ENCODE results near the gene FAM204A.

Gene FAM204A

DNA sequence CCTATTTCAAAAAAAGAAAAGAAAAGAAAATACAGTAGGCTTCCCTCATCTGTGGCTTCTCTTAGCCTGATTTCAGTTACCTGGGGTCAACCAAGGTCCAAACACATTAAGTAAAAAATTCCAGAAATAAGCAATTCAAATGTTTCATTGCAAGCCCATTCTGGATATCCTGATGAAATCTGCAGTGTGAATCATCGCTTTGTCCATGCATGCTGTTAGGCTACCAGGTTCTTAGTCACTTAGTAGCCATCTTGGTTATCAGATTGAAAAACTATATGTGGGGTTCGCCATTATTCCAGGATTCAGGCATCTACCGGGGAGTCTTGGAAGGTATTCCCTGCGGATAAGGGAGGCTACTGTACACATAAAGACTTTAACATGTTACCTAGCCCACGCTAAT, 991 bp upstream of the FAM204A start:
- TF ChIP-seq, protein P1, sequence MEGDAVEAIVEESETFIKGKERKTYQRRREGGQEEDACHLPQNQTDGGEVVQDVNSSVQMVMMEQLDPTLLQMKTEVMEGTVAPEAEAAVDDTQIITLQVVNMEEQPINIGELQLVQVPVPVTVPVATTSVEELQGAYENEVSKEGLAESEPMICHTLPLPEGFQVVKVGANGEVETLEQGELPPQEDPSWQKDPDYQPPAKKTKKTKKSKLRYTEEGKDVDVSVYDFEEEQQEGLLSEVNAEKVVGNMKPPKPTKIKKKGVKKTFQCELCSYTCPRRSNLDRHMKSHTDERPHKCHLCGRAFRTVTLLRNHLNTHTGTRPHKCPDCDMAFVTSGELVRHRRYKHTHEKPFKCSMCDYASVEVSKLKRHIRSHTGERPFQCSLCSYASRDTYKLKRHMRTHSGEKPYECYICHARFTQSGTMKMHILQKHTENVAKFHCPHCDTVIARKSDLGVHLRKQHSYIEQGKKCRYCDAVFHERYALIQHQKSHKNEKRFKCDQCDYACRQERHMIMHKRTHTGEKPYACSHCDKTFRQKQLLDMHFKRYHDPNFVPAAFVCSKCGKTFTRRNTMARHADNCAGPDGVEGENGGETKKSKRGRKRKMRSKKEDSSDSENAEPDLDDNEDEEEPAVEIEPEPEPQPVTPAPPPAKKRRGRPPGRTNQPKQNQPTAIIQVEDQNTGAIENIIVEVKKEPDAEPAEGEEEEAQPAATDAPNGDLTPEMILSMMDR (conservative IDR thresholded peaks at IDR 0.05), result no peak
- TF ChIP-seq ZFX (IDR thresholded peaks at IDR 0.05), result no peak
- no peak overlapping the region for H3K27ac ChIP-seq

DNA sequence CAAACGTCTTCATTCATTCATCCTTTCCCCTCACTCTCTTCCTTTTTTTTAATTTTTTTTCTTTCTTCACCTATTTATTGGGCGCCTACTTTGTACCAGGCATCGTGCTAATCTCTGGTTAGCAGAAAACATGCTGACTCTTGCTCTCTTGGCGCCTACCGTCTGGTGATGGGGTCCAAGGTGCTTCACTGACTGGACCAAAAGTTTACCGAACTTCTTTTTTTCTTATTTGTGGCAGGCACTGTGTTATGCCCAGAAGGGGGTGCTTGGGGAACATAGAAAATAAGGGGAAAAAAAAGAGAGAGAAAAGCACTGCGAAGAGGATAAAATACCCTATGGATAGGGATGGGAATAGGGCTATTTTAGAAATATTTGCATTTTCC, 505 bp upstream of the FAM204A start:
- H3K27ac ChIP-seq, result peak overlapping the region; percentile 87
- TF ChIP-seq ZFX (IDR thresholded peaks at IDR 0.05), result no peak
- TF ChIP-seq, protein P1 (conservative IDR thresholded peaks at IDR 0.05), result no peak

DNA sequence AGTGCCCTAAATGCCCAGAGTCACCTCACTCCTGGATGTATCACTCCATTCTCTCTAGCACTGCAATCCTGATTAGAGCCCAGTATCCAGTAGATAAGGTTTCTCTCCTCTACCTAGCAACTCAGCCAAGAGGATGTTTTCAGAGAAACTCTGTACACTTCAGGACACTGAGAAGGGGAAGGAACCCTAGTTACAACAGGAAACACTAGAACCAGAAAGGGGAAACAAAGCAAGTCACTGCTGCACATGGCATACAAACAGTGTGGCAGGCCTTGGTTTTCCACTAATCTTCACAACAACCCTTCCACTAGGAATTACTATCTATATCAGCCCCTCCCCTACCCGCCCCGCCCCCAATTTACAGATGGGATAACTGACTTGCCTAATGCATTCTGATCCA, 1.6 kb downstream of the FAM204A start:
- no peak overlapping the region for H3K27ac ChIP-seq
- TF ChIP-seq, protein P1 (conservative IDR thresholded peaks at IDR 0.05), result no peak
- TF ChIP-seq ZFX (IDR thresholded peaks at IDR 0.05), result no peak

DNA sequence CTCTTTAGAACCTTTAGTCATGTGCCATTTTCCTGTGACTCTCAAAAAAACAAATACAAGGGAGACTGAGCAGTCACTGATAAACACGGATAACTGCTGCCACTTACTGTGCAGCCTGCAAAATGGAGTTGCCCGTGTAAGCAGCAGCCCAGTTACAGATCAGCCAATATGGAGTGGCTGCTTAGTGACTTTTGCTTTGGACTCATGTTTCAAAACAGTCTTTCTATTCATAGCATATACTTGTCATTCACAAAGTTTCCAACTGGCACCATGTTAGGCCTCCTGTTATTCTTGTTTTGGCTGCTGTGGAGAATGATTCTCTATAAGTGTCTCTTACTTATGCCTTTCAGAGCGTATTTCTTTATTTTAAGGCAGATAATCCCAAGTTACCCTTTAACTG, 3.0 kb downstream of the FAM204A start:
- TF ChIP-seq, protein P1 (conservative IDR thresholded peaks at IDR 0.05), result no peak
- H3K27ac ChIP-seq, result no peak overlapping the region

DNA sequence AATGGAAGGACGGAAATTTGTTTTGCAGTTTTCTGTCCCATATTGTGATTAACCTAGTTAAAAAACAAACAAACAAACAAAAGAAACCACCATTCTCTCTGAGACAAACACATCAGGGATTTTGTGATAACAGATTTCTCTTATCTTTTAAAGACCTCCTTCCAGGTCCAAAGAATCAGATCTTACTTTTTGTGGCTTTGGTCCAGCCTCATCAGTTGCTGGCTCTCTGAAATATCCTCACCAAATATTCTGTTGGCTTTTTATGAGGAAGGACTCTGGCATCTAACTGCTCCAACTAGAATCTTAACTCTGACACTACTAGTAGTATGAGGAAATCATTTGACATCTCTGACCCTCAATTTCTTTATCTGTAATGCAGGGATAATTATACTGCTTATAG, 4.8 kb downstream of the FAM204A start:
- TF ChIP-seq, protein P1 (conservative IDR thresholded peaks at IDR 0.05), result no peak
- TF ChIP-seq ZFX (IDR thresholded peaks at IDR 0.05), result no peak

DNA sequence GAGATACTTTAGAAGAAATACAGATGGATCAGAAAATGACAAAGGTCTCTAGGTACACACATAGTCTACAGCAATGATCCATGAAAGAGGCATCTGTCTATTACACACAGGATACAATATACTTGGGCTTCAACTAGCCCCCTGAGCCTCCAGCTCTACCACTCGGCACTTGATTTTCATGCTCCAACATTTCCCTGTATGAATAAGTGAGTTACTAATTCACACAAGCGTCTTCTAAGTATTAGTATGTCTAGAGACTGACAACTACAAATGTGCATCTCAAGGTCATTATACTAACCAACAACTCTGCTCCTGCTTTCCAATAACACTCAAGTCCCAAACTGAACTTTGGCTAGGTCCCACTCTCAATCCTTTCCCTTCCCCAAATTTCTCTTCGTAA, 8.3 kb downstream of the FAM204A start:
- no peak for TF ChIP-seq ZFX (IDR thresholded peaks at IDR 0.05)
- TF ChIP-seq, protein P1 (conservative IDR thresholded peaks at IDR 0.05), result no peak
- H3K27ac ChIP-seq, result no peak overlapping the region

More for the DNA sequence above, 4.8 kb downstream of the FAM204A start:
- no peak overlapping the region for H3K27ac ChIP-seq

DNA sequence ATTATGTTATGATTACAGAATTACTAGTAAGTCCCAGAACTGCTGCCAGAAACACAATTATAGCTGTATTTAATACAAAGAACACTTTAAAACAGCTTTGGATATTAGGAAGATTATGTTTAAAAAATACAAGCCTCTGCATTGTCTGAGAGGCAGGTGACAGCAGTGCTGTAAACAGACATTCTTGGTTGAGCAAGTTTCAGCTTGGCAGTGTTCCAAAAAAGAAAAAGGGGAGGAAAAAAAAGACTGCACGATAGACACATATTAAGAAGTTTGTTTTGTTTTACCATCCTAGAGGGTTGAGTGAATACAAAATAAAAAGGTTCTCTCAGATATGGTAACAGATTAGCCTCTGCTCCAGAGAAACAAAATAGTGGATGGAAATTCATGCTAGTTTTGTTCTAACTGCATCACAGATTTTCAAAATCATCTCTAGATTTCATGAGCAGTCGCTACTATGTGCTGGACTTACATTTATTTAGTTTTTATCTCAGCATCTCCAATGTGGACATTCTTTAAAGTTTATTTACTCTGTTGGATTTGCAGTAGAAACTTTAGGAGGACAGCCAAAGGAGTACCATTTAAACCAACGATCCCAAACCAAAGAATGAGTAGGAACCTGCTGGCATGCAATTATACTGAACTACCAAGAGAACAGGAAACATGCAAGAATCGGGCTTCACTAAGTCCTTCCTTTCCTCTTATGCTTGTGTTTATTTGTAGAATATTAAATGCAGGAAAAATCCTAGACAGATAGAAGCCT, 9.0 kb downstream of the FAM204A start:
- no peak for TF ChIP-seq ZFX (IDR thresholded peaks at IDR 0.05)
- TF ChIP-seq, protein P1 (conservative IDR thresholded peaks at IDR 0.05), result no peak
- no peak overlapping the region for H3K27ac ChIP-seq
